HG03439 (cell line): Measurements from ENCODE around the gene CCDC171.

Experiments
- ATAC-seq: cut with Tn5 transposase; IDR thresholded peaks from one replicate; pipeline ENCODE4 v1.9.1; 2021; ENCODE audit warnings: mild to moderate bottlenecking, moderate library complexity; ENCODE audit not compliant: unreplicated experiment

Gene CCDC171

GRCh38 chr9:15867334-15867733, 314.5 kb downstream of the CCDC171 start:
- no peak for ATAC-seq

- ATAC-seq = no peak
These were observed 315.1 kb downstream of the CCDC171 start for GRCh38 chr9:15867988-15868387.

GRCh38 chr9:15873573-15874177, 320.8 kb downstream of the CCDC171 start:
- ATAC-seq = peak; percentile 54

GRCh38 chr9:15882328-15882727, 329.5 kb downstream of the CCDC171 start:
- ATAC-seq = no peak

GRCh38 chr9:15882883-15883282, 330.0 kb downstream of the CCDC171 start:
- ATAC-seq = no peak

- no peak for ATAC-seq
These were observed 332.6 kb downstream of the CCDC171 start for GRCh38 chr9:15885464-15885863.

- no peak for ATAC-seq
These were observed 336.7 kb downstream of the CCDC171 start for GRCh38 chr9:15889555-15889954.

GRCh38 chr9:15901572-15901971, 348.7 kb downstream of the CCDC171 start:
- ATAC-seq = no peak

GRCh38 chr9:15909297-15909696, 356.5 kb downstream of the CCDC171 start:
- no peak for ATAC-seq

- no peak for ATAC-seq
These were observed 362.9 kb downstream of the CCDC171 start for GRCh38 chr9:15915711-15916110.

GRCh38 chr9:15927161-15927560, 374.3 kb downstream of the CCDC171 start:
- no peak for ATAC-seq

GRCh38 chr9:15935661-15936305, 382.9 kb downstream of the CCDC171 start:
- ATAC-seq = no peak

GRCh38 chr9:15936306-15936921, 383.6 kb downstream of the CCDC171 start:
- no peak for ATAC-seq

GRCh38 chr9:15942831-15943424, 390.1 kb downstream of the CCDC171 start:
- ATAC-seq = no peak

GRCh38 chr9:15944341-15944740, 391.5 kb downstream of the CCDC171 start:
- no peak for ATAC-seq

GRCh38 chr9:15959663-15960062, 406.8 kb downstream of the CCDC171 start:
- no peak for ATAC-seq

GRCh38 chr9:15961217-15961616, 408.4 kb downstream of the CCDC171 start:
- ATAC-seq = no peak

GRCh38 chr9:15965246-15965745, 412.5 kb downstream of the CCDC171 start:
- ATAC-seq = no peak

- no peak for ATAC-seq
These were observed 413.6 kb downstream of the CCDC171 start for GRCh38 chr9:15966471-15966870.

- no peak for ATAC-seq
These were observed 414.2 kb downstream of the CCDC171 start for GRCh38 chr9:15967068-15967467.

- ATAC-seq = no peak
These were observed 419.9 kb downstream of the CCDC171 start for GRCh38 chr9:15972760-15973159.
